H1 (cell line): ENCODE data around the gene DARS1. TPM values are rescaled to one million over a fixed set of nuclear protein-coding genes. Genes with fewer than 3 reads are reported as not detected.

Experiments
- CTCF ChIA-PET: fragments of 300-600 bp; sonication (Branson Sonifier 250); formaldehyde crosslinking; loops from one replicate; lab custom pipeline; 2021; ENCODE audit not compliant: partially characterized antibody; lab: Charles Lee
- POLR2A ChIA-PET: fragments of 300-600 bp; sonication (Branson Sonifier 250); formaldehyde crosslinking; loops from one replicate; lab custom pipeline; 2021; ENCODE audit warnings: inconsistent platforms; ENCODE audit not compliant: partially characterized antibody; lab: Charles Lee
- DNase-seq, 2 experiments: peaks; one replicate each; pipeline versions ENCODE4 v3.0.0 to v3.0.0-alpha.2; 2010 to 2022; ENCODE audit warnings: low spot score in 2 of 2, low read depth in 1 of 2, mixed read lengths in 1 of 2
- FAIRE-seq: peaks from 2 replicates; lab custom pipeline; 2011; peaks lifted over from hg19 to GRCh38; lab: Jason Lieb, UNC
- H2AFZ ChIP-seq: 2 replicates; pipeline ENCODE4 v1.8.1; 2012; ENCODE audit warnings: low read length, inconsistent platforms
- H2AK5ac ChIP-seq: 2 replicates; pipeline ENCODE4 v1.6.1; 2013; ENCODE audit warnings: low read depth, low read length
- H2BK120ac ChIP-seq: replicated peaks from 2 replicates; pipeline ENCODE3; 2013; ENCODE audit warnings: low read depth, low read length, inconsistent platforms
- H2BK12ac ChIP-seq: 2 replicates; pipeline ENCODE4 v1.6.1; 2013; ENCODE audit warnings: low read depth, low read length
- H2BK15ac ChIP-seq: 2 replicates; pipeline ENCODE4 v1.6.1; 2013; ENCODE audit warnings: low read length
- H2BK20ac ChIP-seq: 2 replicates; pipeline ENCODE4 v1.6.1; 2013; ENCODE audit warnings: low read length
- H2BK5ac ChIP-seq: 2 replicates; pipeline ENCODE4 v1.6.1; 2013; ENCODE audit warnings: low read depth, low read length
- H3K14ac ChIP-seq: 2 replicates; pipeline ENCODE4 v1.6.1; 2013; ENCODE audit warnings: inconsistent platforms; ENCODE audit not compliant: insufficient read length
- H3K18ac ChIP-seq: 2 replicates; pipeline ENCODE4 v1.6.1; 2013; ENCODE audit warnings: low read length; ENCODE audit errors: extremely low read depth
- H3K23ac ChIP-seq: 2 replicates; pipeline ENCODE4 v1.6.1; 2013; ENCODE audit warnings: inconsistent platforms; ENCODE audit not compliant: insufficient read length
- H3K23me2 ChIP-seq: 2 replicates; pipeline ENCODE4 v1.6.1; 2013; ENCODE audit warnings: low read depth, low read length
- H3K27ac ChIP-seq: 2 replicates; pipeline ENCODE4 v1.6.1; 2011; ENCODE audit warnings: low read depth, low read length, inconsistent platforms
- H3K27me3 ChIP-seq, 4 experiments: replicated peaks in 1 of 4; 1 replicate in 1 of 4; 2 replicates in 3 of 4; pipeline versions ENCODE4 v1.6.1 to v1.8.1; 2011 to 2013; ENCODE audit warnings: low read length in 3 of 4, mild to moderate bottlenecking in 3 of 4, inconsistent platforms in 2 of 4, mixed read lengths in 2 of 4, moderate library complexity in 1 of 4; ENCODE audit not compliant: control insufficient read depth in 3 of 4, insufficient read depth in 3 of 4; ENCODE audit errors: extremely low read depth in 1 of 4
- H3K36me3 ChIP-seq, 4 experiments: 2 replicates each; pipeline versions ENCODE4 v1.6.1 to v1.8.1; 2011 to 2013; ENCODE audit warnings: mild to moderate bottlenecking in 4 of 4, low read length in 3 of 4, moderate library complexity in 2 of 4, control low read depth in 1 of 4, inconsistent platforms in 1 of 4; ENCODE audit not compliant: insufficient read depth in 4 of 4, control insufficient read depth in 2 of 4
- H3K4ac ChIP-seq: replicated peaks from 2 replicates; pipeline ENCODE3; 2013; ENCODE audit warnings: low read length, low read depth, mixed read lengths, inconsistent platforms; ENCODE audit not compliant: insufficient read length
- H3K4me1 ChIP-seq, 4 experiments: replicated peaks in 1 of 4; 1 replicate in 1 of 4; 2 replicates in 3 of 4; pipeline versions ENCODE4 v1.6.1 to v1.8.1; 2011 to 2013; ENCODE audit warnings: low read length in 3 of 4, inconsistent platforms in 2 of 4, mixed read lengths in 1 of 4; ENCODE audit not compliant: insufficient read depth in 4 of 4, control insufficient read depth in 3 of 4
- H3K4me2 ChIP-seq, 2 experiments: 2 replicates each; pipeline versions ENCODE4 v1.6.1 to v1.8.1; 2011 to 2013; ENCODE audit warnings: low read depth in 2 of 2, low read length in 2 of 2, control low read depth in 1 of 2, inconsistent platforms in 1 of 2, mild to moderate bottlenecking in 1 of 2; ENCODE audit not compliant: insufficient read depth in 1 of 2
- H3K4me3 ChIP-seq, 4 experiments: fragments of 200-600, 300-600 bp in 1 of 4; sonication (generic), shearing (Covaris generic), sonication (Bioruptor Twin) in 1 of 4; 2 replicates each; pipeline versions ENCODE4 v1.5.1 to v1.8.1; 2011 to 2016; ENCODE audit warnings: low read length in 4 of 4, low read depth in 3 of 4, control low read depth in 2 of 4, inconsistent platforms in 2 of 4, mild to moderate bottlenecking in 2 of 4, mixed read lengths in 1 of 4, moderate library complexity in 1 of 4; ENCODE audit not compliant: insufficient read depth in 2 of 4; ENCODE audit errors: extremely low read depth in 1 of 4
- H3K56ac ChIP-seq: replicated peaks from 2 replicates; pipeline ENCODE3; 2013; ENCODE audit warnings: low read depth, mild to moderate bottlenecking, mixed read lengths, low read length, inconsistent platforms; ENCODE audit not compliant: insufficient read length
- H3K79me1 ChIP-seq: 2 replicates; pipeline ENCODE4 v1.6.1; 2013; ENCODE audit warnings: low read depth, low read length, control low read depth
- H3K79me2 ChIP-seq, 2 experiments: 2 replicates each; pipeline versions ENCODE4 v1.6.1 to v1.8.1; 2012 to 2013; ENCODE audit warnings: low read length in 2 of 2, mild to moderate bottlenecking in 2 of 2, inconsistent platforms in 1 of 2; ENCODE audit not compliant: insufficient read depth in 2 of 2, control insufficient read depth in 1 of 2
- H3K9ac ChIP-seq, 4 experiments: replicated peaks in 1 of 4; 1 replicate in 1 of 4; 2 replicates in 3 of 4; pipeline versions ENCODE4 v1.6.1 to v1.8.1; 2011 to 2013; ENCODE audit warnings: low read depth in 3 of 4, low read length in 3 of 4, control low read depth in 2 of 4, mild to moderate bottlenecking in 2 of 4, moderate library complexity in 2 of 4, inconsistent platforms in 1 of 4; ENCODE audit errors: extremely low read depth in 1 of 4
- H3K9me3 ChIP-seq, 2 experiments: 2 replicates each; pipeline versions ENCODE4 v1.6.1 to v1.8.1; 2012 to 2013; ENCODE audit warnings: mild to moderate bottlenecking in 2 of 2, moderate library complexity in 2 of 2, control low read depth in 1 of 2, inconsistent platforms in 1 of 2, low read depth in 1 of 2, low read length in 1 of 2, mixed read lengths in 1 of 2; ENCODE audit not compliant: insufficient read depth in 2 of 2
- H4K20me1 ChIP-seq, 2 experiments: replicated peaks in 1 of 2; 2 replicates each; pipeline versions ENCODE3 to v1.8.1; 2011 to 2013; ENCODE audit warnings: inconsistent platforms in 2 of 2, low read length in 2 of 2, mild to moderate bottlenecking in 1 of 2; ENCODE audit not compliant: insufficient read depth in 2 of 2, control insufficient read depth in 1 of 2
- H4K5ac ChIP-seq: 2 replicates; pipeline ENCODE4 v1.6.1; 2013; ENCODE audit warnings: low read length, low read depth, mixed read lengths, inconsistent platforms; ENCODE audit not compliant: insufficient read length
- H4K8ac ChIP-seq: 2 replicates; pipeline ENCODE4 v1.8.0; 2013; ENCODE audit warnings: mild to moderate bottlenecking, moderate library complexity, low read length, inconsistent platforms; ENCODE audit not compliant: insufficient read depth; ENCODE audit errors: extremely low read depth
- H4K91ac ChIP-seq: replicated peaks from 2 replicates; pipeline ENCODE3; 2013; ENCODE audit warnings: low read length, mixed read lengths, inconsistent platforms; ENCODE audit not compliant: insufficient read length
- SP2 ChIP-seq: IDR thresholded peaks from 2 replicates; pipeline ENCODE4 v1.6.1; 2012; ENCODE audit warnings: mild to moderate bottlenecking, low read length, inconsistent platforms
- TCF12 ChIP-seq: IDR thresholded peaks from 2 replicates; pipeline ENCODE4 v1.6.1; 2011; ENCODE audit warnings: low read depth, mild to moderate bottlenecking, low read length
- YY1 ChIP-seq: IDR thresholded peaks from 2 replicates; pipeline ENCODE4 v1.6.1; 2011; ENCODE audit warnings: low read depth, mild to moderate bottlenecking, low read length
- polyA plus RNA-seq, 7 experiments: library from polyadenylated mRNA; depleted of rRNA in 3 of 7; stranded (reverse) in 5 of 7; unstranded in 2 of 7; fragments of >200 nt in 5 of 7; fragments of 200-250 nt in 2 of 7; gene quantifications; 1 replicate in 5 of 7; 2 replicates in 1 of 7; 4 replicates in 1 of 7; pipeline versions ENCODE4 v1.2.1 to v1.2.3, GENCODE V29; 2011 to 2013; ENCODE audit warnings: missing spikeins in 2 of 7, mixed read lengths in 2 of 7
- total RNA-seq: library from RNA; stranded (reverse); fragmentation: NEBNext Ultra II Directional; extraction: Animal tissue kit (Norgen Biotek cat#: 25700); gene quantifications from 2 replicates; pipeline ENCODE4 v1.2.1, GENCODE V29; 2021
- TF ChIP-seq, protein P1 (sequence below), 3 experiments: IDR thresholded peaks; 1 replicate in 2 of 3; 2 replicates in 1 of 3; pipeline versions ENCODE4 v1.5.1 to v1.6.1; 2011; ENCODE audit warnings: low read length in 3 of 3, mild to moderate bottlenecking in 3 of 3, inconsistent platforms in 2 of 3, low read depth in 1 of 3, moderate library complexity in 1 of 3; ENCODE audit not compliant: insufficient read depth in 1 of 3; ENCODE audit errors: control extremely low read depth in 1 of 3

DARS1 gene
- total and polyA plus RNA-seq, 2 of the 8 experiments (the other 6 are each of a cell fraction or from before 2014, with no cell fraction given): 61.7 to 85.9 TPM

DNA sequence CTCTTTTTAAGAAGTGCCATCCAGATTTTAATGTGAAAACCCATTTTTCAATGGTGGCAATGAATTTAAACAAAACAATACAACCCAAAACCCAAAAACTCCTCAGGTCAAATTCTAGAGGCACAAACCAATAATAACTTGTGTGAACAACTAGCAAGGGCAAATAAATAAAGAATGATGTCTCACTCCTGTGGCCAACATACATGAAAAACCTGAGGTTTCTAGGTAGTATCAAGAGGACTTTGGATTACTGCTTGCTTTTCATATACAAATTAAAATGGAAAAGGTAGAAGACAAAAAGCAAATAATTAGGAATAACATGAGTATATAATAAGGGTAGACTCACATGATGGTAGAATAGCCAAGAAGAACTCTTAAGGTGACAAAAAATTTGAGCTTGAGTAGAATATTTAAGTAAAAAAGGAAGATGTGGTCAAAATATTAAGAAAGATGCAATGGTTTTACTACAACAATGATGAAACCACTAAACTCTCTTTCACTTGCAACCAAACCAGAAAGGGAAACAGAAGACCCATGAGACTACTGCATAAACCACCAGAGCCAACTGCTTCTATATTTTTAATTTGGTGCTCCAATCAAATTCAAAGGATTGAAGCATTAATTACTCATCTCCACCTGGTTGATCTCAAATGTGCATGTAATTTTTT lies 53.5 kb downstream of the DARS1 start:
- POLR2A ChIA-PET: no interaction called here
- FAIRE-seq: no peak
- TF ChIP-seq TCF12: no peak
- TF ChIP-seq, protein P1, sequence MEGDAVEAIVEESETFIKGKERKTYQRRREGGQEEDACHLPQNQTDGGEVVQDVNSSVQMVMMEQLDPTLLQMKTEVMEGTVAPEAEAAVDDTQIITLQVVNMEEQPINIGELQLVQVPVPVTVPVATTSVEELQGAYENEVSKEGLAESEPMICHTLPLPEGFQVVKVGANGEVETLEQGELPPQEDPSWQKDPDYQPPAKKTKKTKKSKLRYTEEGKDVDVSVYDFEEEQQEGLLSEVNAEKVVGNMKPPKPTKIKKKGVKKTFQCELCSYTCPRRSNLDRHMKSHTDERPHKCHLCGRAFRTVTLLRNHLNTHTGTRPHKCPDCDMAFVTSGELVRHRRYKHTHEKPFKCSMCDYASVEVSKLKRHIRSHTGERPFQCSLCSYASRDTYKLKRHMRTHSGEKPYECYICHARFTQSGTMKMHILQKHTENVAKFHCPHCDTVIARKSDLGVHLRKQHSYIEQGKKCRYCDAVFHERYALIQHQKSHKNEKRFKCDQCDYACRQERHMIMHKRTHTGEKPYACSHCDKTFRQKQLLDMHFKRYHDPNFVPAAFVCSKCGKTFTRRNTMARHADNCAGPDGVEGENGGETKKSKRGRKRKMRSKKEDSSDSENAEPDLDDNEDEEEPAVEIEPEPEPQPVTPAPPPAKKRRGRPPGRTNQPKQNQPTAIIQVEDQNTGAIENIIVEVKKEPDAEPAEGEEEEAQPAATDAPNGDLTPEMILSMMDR (IDR thresholded peaks at IDR 0.05; ENCODE audit: control extremely low read depth in 1 of 3, insufficient read depth in 1 of 3, low read depth in 1 of 3, low read length in 3 of 3): no peak
- no peak for TF ChIP-seq YY1
- TF ChIP-seq SP2: no peak

More for the DNA sequence above, 53.5 kb downstream of the DARS1 start:
- Histone ChIP-seq H2BK12ac (no peak overlapping the region), H3K56ac (no peak overlapping the region), H3K79me1 (no peaks in the 10 kb centered on the region), H2BK15ac (no peak overlapping the region), H3K79me2 (no peaks in the 10 kb centered on the region), H3K23me2 (no peaks in the 10 kb centered on the region), H3K14ac (no peak overlapping the region), H4K5ac (no peak overlapping the region), H4K20me1 (no peaks in the 10 kb centered on the region), H3K9ac (no peak overlapping the region), H3K36me3 (peaks cover 3 to 20% (median 15%) of the 10 kb centered on the region in 4 experiments; a peak in 6 of 8 replicates), H3K4ac (no peak overlapping the region), H2BK120ac (no peak overlapping the region), H3K18ac (no peak overlapping the region), H3K9me3 (no peaks in the 10 kb centered on the region), H3K27me3 (no peaks in the 10 kb centered on the region), H3K23ac (no peak overlapping the region), H2BK5ac (no peak overlapping the region), H3K4me1 (peaks cover 0 to 2% (median 0%) of the 10 kb centered on the region in 4 experiments; a peak in 1 of 7 replicates), H3K4me2 (no peak overlapping the region), H3K27ac (no peak overlapping the region), H4K91ac (no peak overlapping the region), H2BK20ac (no peak overlapping the region), H2AFZ (no peak overlapping the region), H3K4me3 (no peak overlapping the region), H2AK5ac (no peak overlapping the region), H4K8ac (no peak overlapping the region)
- DNase-seq: no peak
- CTCF ChIA-PET: interaction anchor here (1.0 to 3.7 kb wide), 3 partner anchors 10 to 452 kb away, joined by 3 to 17 read pairs (median 6); no protein-coding TSS in a partner anchor
